GM21825 (cell line): ENCODE results near the gene MRPL50.

Experiments
- ATAC-seq: cut with Tn5 transposase; IDR thresholded peaks from one replicate; pipeline ENCODE4 v1.9.1; 2021; ENCODE audit warnings: mild to moderate bottlenecking, moderate library complexity; ENCODE audit not compliant: unreplicated experiment

MRPL50 gene

DNA sequence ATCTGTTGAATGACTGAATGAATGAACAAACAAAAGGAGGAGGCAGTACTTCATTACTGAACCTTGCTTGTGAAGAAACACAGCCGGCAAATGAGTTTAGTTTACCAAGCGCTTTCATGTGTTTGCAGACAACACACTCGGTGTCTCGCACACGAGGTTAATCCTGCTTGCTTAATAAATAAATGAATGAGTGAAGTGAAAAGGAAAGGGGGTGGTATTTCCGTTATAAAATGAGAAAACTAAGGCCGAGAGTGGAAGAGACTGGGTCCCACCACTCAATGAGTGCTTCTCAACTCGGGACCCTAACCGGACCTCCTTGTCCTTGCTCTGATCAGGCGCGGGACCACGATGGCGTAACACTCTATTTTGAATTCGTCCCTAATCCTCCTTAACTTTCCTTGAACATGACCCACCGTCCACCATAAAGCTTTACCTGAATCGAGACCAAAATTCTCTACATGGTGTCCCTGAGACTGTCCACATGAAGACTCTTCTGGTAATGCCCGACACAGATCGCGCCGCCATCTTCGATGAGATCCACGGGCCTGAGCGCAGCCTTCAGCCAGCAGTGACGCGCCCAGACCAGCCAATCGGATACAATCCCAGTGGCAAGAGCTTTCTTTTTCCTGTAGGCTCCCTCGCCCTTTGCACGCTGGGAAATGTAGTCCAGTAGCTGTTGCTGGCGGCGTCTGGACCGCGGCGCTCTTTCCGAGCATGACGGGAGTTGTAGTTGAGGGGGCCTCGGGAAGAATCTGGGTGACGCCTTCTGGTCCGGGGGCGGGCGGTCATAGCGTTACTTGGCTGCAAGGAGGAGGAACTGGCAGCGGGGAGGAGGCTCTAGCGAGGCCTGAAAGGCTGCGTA is at the start of gene MRPL50, which contains the start of gene ZNF189:
TSS of gene MRPL50 (minus strand) at position 551 of the 862 bp plus-strand sequence. CDS start at position 525, 26 bp downstream.
TSS of gene ZNF189 (plus strand) at position 784 of the 862 bp plus-strand sequence. CDS start 306 bp downstream, outside the sequence.
- peak; percentile 98 for ATAC-seq

DNA sequence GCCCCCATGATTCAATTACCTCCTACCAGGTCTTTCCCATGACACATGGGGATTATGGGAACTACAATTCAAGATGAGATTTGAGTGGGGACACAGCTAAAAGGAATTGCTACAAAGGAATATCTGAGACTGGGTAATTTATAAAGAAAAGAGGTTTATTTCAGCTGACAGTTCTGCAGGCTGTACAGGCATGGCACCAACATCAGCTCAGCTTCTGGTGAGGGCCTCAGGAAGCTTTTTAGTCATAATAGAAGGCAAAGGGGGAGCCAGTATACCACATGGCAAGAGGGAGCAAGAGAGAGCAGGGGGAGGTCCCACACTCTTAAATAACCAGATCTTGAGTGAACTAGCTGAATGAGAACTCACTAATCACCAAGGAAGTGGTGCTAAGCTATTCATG is 48.3 kb upstream of the MRPL50 start:
- ATAC-seq, result no peak

DNA sequence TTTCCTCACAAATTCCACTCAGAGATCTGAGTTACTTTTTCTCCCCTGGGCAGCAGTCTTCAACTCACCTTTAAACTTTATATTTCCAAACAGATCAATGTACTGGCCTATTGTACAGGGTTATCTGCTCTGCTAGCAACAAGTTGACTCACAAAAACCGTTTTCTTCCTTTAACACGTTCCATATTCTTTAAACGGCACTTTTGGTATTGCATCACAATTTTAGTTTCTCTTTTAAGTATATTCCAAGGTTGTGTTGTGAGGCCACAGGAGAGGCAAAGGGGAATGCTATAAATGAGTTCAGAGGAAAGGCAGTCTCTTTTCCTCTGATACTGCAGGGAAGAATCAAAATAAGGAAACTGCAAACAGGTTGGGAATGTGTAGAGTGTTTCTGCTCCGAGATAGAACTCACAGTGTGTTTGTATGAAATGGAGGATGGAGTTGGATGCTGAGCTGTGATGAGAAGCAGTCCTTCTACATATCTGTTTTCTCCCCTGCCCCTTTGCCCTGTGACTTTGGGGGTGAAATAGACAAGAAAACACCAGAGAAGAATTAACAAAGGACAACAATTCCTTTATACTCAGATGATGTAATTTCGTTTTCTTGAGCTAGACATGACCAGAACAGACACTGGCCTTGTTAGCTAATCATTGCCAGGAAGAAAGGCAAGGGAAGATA is 47.1 kb upstream of the MRPL50 start:
- no peak for ATAC-seq

DNA sequence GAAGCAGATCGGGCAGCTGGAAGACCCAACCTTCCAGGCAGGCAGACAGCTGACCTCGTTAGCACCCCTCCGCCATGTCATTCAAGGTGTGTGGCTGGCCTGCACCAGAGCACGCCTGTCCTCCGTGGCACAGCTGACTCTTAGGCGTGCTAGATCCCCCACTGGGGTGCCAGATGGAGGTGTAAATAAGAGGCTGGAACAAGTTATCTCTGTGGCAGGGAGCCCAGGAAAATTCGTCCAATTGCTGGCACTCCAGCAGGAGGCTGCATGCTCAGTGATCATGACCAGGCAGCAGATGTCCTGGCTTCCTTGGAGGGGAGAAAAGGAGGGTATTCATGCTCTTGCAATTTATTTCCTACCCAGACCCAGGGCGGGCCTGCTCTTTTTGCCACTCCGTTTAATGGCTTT is 45.0 kb upstream of the MRPL50 start:
- ATAC-seq, result no peak

DNA sequence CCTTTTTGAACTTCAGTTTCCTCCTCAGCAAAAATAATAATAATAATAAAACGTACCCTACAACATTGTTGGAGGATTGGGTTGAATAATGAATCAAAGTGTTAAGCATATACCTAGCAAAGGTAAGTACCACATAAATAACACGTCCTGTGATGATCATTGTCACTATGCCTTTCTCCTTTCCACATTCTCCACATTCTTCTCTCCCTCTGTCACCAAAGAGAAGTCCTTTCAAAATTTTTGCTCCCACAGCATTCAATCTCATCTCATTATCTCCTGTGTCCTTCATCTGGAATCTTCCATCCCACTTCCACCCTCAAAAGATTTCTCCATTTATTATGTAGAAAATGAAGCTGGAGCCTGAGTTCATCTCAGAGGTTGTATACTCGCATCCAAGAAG is 44.3 kb upstream of the MRPL50 start:
- ATAC-seq, result no peak

DNA sequence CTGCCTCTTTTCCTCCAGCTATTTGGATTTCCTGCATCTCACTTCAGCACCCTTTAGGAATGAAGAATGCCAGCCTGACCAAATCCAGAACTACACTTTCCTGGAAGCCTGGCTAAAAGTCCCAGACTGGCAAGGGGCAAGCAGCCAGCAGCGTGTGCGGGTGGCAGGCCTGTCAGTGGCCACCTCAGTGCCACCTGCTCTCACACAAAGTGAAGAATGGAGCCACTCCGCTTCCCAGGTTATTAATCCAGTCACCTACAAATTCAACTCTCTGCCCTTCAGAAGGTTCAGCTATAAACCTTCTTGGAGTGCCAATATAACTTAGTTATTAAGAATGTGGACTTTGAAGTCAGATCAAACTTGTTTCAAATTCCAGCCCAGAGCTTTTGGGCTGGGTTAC is 43.9 kb upstream of the MRPL50 start:
- ATAC-seq, result no peak

DNA sequence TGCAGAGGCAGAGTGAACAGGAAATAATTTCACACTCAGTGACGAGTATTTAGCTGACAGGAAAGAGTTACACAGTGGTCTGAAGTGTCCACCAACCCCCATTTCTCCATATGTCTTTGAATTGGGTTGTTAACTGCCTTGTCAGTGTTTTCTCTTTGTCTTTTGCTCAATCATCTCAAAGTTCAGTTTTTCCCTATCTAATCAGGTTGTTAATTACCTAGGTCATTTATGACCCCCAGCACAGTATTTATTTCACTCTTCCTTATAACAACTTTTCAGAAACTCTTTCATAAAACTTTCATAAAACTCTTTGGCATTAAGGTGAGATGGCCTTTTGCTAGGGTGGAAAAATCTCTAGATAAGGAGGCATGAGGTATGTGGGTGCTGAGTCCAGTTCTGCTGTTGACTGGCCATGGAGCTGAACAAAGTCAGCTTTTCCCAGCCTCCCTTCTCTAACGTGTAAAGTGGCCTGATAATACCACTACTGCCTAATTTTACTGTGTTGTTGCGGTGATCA is 42.4 kb upstream of the MRPL50 start:
- no peak for ATAC-seq

DNA sequence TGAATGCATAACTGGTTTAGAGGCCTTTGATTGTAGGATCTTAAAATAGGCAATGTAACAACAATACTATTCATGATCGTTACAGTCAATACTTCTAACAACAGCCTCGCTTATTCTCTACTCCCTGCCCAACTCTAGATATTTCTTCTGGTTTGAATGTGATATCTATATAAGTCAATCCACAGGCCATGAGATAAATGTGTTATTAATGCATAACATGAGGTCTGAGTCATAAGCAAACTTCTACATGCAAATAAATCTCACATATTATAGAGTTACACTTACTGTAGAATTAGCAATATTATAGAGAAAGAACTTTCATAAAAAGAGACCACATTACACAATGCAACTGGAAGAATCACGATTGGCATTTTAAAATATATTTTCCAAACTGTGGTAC is 40.1 kb upstream of the MRPL50 start:
- no peak for ATAC-seq

DNA sequence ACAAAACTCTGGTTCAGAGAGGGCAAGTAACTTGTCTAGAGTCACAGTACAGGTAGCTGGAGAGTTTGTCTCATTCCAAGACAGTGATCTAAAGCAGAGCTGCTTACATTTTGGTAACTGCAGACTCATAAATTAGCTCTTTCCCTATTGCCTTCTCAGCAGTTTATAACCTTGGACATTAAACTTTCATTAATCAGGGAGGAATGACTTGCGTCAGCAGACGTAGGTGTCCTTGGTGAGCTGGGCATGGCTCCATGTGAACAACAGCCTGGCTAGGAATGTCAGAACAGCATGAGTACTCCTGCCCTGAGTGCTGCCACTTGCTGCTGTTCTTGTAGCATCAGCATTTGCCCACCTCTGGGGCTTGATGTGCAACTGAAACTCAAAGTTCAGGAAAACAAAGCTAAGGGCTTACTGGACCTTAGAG is 39.4 kb upstream of the MRPL50 start:
- ATAC-seq, result no peak

DNA sequence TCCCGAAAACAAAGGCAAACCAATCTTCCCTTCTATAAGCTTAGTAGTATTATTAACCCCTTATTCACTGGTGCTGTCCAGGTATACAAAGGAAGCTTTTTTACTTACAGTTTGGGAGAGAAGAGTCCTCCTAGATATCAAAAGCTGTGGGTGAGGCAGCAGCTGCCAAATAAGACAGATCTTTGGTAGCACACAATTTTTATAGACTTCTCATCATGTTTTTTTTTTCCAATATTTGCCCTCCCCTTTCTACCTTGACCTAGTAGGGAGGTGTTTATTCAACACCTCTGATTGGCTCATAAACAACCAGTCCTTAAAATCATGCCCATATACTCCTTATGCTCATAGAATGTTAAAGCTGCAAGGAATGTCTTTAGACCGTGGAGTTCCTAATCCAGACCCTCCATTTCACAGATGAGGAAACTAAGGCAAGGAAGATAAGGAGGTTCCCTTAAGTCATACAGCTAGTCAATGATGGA is 37.2 kb upstream of the MRPL50 start, which contains the start of gene ALDOB:
TSS of gene ALDOB (minus strand) at position 174 of the 479 bp plus-strand sequence. CDS start 4,887 bp downstream, outside the sequence.
- ATAC-seq, result no peak

DNA sequence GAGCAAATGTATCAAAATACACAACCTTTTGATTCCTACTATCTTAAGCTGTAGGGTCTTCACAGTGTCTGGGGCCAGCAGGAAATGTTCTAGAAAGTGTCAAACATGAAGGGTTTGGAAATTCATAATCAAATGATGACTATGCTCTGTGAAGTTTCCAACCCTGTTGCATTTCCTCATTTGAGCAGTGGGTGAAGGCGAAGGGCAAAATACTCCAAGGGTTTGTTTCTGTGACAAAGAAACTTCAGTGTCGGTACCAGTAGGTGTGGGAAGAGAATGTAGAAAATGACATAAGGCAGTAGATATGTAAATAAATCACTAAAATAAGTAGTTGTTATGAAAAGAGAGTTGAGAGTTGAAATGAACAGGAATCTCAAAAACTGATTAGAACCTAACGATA is 36.6 kb upstream of the MRPL50 start:
- ATAC-seq, result no peak

DNA sequence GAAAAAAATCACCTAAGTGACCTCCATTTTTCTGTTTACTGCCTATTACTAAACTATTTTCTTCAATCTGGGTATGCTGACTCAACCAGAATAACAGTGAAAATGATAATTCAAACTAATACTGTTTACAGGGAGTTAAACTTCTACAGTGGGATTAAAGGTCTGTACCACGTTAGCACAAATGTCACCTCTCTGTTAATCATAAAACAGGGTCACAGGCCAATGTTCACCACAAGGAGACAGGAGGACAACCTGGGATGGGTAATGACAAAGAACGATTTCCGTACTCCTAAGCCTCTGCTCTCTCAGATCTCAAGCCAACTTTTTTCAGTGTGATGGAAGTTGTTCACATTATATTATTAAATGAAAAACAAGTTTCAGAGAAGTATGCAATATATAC is 34.8 kb upstream of the MRPL50 start:
- ATAC-seq, result no peak

DNA sequence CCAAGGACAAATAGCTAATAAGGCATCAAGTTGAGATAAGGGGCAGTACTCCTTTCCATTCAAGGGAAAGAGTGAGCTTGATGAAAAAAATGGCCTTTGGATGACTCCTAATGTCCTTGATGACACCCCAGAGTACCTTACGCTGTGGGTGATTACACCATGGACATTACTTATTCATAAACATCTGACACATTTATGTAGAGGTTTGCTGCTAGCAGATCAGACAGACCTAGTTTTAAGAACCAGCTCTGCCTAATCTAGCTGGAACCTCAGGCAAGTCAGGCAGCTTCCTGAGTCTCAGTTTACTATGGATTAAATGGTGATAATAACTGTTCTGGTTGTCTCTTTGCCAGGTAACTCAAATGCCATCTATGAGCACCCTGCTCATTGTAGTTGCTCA is 34.3 kb upstream of the MRPL50 start:
- ATAC-seq, result no peak

DNA sequence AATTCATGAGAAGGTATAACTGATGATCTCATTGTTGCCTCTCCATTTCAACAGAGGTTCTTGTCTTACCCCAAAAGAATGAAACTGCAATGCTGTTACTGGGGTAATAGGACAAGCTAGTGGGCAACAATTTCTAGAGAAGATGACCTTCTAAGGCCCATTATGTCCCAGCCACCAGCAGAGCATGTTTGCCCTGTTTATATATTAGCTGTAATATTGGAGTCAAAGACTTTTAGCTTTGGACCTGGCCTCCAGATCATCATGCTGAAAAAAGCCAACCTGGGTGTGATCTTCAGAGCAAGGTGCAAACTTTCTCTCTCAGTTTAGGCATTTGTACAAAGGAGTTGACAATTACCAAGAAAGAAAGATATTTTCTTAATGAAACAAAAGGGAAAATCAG is 33.8 kb upstream of the MRPL50 start:
- ATAC-seq, result no peak

DNA sequence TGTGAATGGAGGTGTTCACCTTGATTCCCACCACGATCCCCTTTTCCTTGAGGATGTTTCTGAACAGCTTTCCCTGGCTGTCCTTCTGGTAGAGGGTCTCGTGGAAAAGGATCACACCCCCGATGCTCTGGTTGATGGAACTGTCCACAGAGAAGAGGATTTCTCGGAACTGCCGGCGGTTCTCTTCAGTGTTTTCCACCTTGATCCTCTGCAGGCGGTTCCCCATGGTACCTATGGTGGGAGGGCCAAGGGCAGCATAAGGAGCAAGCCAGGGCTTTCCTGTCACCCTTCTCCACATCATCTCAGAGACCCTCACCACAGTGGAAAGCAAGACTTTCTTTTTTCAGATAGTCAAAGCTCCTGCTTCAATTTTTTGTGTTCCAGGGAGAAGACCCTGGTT is 31.3 kb upstream of the MRPL50 start:
- ATAC-seq, result no peak

DNA sequence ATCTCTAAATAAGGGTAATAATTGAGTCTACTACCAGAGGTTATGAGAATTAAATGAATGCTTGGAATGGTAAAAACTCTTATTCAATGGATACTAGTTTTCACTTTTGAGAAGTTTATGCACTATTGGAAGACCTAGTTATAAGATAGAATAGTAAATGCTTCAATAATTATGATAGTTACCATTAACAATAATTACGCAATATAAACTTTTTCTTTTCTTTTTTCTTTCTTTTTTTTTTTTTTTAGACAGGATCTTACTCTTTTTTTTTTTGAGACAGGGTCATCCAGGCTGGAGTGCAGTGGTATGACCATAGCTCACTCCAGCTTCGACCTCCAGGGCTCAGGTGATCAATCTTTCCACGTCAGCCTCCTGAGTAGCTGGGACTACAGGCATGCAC is 30.5 kb upstream of the MRPL50 start:
- ATAC-seq, result no peak

DNA sequence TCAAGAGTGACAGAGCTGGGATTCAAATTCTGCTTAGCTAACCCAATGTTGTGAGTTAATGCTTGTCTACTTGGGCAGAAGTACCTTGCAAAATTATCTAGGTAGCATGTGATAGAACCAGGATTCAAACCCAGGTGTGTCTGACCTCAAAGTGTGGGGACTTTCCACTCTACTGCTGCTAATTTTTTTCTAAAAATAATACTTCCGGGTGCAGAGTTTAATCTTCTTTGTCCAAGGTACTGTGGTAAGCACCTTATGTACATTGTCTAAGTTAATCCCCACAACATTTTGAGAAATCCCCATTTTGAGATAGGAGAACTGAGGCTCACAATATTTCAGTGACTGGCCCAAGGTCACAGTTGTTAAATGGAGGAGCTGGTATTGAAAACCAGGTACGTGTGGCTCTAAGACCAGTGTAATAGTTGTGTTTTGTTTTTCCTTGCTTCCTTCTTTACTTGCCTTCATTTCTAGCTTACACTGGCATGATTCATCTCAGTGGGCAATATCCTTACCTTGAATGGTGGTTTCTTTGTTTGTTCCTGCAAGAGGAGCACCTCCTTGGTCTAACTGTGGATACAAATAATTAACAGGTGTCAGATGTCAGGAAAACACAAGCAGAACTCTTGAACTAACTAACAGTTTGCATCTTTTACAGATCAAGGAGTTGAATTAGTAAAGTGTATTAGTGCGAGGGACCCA is 29.7 kb upstream of the MRPL50 start:
- ATAC-seq, result no peak

DNA sequence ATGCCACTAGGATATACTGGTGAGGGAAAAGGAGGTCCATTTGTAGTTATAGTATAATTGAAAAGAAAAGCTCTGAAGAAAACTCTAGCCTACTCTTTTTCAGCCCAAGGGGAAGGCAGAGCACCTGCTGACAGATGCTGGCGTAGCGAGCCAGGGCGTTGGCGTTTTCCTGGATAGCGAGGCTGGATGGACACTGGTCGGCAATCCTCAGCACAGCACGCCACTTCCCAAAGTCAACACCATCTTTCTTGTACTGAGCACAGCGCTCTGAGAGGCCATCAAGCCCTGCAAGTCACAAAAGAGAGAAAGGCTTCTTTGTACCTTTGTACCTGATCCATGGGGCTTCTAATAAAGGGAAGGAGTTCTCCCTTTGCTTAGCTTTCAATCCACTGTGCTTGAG is 28.9 kb upstream of the MRPL50 start:
- ATAC-seq, result no peak

DNA sequence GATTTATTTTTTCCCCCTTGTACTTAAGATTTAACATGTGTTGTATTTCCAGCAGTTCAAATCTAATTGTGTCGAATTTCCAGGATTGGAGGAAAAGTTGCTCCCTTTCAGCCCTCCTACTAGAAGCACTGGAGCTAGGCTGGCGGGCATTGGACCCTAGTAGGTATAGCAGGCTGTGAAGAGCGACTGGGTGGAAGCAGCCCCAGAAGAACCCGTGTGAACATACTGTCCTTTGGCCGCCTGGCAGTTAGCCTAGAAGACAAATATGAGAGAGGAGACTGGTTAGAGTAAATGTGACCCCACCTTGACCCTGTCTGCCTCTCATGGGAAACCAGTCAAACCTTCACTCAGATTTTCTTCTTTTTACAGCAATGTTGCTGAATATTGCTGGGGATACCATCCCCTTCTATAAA is 23.2 kb upstream of the MRPL50 start:
- no peak for ATAC-seq

DNA sequence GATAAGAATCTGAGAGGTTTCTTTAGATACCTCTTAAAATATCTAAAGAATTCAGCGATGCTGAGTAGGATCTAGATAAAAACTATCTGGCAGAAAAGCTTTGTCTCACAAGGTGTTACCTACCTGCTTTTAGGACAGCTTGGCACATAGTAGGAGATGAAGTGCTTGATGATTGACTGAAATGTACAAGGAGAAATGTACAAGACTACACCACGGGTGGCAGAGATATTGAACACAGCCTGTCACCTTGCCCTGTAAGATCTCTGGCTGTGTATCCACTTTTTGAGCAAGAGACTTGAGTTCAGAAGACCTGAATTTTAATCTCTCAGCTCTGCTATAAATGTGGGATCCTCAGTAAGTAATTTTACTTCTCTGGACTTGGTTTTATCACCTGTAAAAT is 21.4 kb upstream of the MRPL50 start:
- no peak for ATAC-seq
